ENCODE measurements around the gene ADAMTS20. TPM values are rescaled to one million over a fixed set of nuclear protein-coding genes. Genes with fewer than 3 reads are reported as not detected.

Gene ADAMTS20
- total RNA-seq, 1 donor from 2014 or later = 0.22 TPM

DNA sequence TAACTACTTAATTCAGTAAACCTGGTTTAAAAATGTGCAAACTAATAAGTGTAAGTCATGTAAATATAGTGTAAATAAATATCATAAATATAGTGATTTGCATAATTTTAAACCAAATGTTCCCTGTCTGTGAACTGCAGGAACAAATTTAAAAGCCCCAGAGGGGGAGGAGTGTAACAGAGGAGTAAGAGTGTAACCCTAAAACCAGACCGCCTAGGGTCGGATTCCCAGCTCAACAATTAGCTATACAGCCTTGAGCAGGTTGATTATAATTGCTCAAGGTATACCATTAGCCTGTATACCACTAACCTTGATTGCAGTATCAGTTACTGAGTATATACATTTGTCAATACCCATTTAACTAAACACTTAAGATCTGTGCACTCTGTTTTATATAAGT is 218.4 kb downstream of the ADAMTS20 start:
- peaks cover 55% of the 10 kb centered on the region for H3K4me1 Mint-ChIP-seq (ENCODE audit: low read depth)
- TF ChIP-seq, protein P1, sequence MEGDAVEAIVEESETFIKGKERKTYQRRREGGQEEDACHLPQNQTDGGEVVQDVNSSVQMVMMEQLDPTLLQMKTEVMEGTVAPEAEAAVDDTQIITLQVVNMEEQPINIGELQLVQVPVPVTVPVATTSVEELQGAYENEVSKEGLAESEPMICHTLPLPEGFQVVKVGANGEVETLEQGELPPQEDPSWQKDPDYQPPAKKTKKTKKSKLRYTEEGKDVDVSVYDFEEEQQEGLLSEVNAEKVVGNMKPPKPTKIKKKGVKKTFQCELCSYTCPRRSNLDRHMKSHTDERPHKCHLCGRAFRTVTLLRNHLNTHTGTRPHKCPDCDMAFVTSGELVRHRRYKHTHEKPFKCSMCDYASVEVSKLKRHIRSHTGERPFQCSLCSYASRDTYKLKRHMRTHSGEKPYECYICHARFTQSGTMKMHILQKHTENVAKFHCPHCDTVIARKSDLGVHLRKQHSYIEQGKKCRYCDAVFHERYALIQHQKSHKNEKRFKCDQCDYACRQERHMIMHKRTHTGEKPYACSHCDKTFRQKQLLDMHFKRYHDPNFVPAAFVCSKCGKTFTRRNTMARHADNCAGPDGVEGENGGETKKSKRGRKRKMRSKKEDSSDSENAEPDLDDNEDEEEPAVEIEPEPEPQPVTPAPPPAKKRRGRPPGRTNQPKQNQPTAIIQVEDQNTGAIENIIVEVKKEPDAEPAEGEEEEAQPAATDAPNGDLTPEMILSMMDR (IDR thresholded peaks at IDR 0.05) = no peak

DNA sequence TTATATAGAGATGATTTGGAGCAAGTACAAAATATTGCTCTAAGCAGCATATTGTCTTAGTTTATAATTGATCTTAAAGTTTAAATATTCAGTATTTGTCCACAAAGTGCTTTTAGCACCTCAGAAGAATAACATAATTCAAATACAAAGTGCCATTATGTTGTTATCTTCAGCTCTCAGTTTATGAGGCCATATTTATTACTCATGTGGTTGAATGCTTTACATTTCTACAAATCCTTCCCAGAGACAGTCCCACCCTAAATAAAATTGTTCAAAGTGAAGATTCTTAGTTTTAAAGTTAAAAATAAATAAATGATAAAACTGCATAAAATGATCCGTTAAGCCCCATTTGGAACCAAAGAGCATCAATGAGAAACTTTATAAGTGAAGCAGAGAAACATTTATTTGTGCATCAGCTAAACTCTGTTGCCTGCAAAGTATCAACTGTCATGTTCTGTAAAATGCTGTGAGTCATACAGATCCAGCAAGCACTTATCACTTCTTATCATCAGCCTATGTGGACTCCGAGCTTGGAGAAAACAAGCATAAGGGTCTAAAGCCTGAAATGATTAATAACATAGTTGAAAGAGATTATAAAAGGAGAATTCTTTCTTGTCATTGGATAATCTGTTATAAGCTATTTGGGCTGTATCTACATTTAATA is 218.9 kb downstream of the ADAMTS20 start:
- Mint-ChIP-seq H3K4me1 (ENCODE audit: low read depth) (peaks cover 49% of the 10 kb centered on the region), H3K27me3 (ENCODE audit: low read depth) (no peaks in the 10 kb centered on the region), H3K36me3 (ENCODE audit: low read depth) (peaks cover 4% of the 10 kb centered on the region), H3K9me3 (ENCODE audit: low read depth) (peaks cover 15% of the 10 kb centered on the region), H3K4me3 (ENCODE audit: unreplicated experiment) (no peak overlapping the region), H3K27ac (ENCODE audit: unreplicated experiment) (no peak overlapping the region)
- DNase-seq (ENCODE audit: low spot score) = no peak
- TF ChIP-seq, protein P1 (IDR thresholded peaks at IDR 0.05) = no peak

More for the DNA sequence above, 218.4 kb downstream of the ADAMTS20 start:
- peaks cover 11% of the 10 kb centered on the region for H3K9me3 Mint-ChIP-seq (ENCODE audit: low read depth)
- no peak for DNase-seq (ENCODE audit: low spot score)
- no peak overlapping the region for H3K4me3 Mint-ChIP-seq (ENCODE audit: unreplicated experiment)
- H3K27me3 Mint-ChIP-seq (ENCODE audit: low read depth) = no peaks in the 10 kb centered on the region
- H3K36me3 Mint-ChIP-seq (ENCODE audit: low read depth) = peaks cover 2% of the 10 kb centered on the region
- H3K27ac Mint-ChIP-seq (ENCODE audit: unreplicated experiment) = no peak overlapping the region

DNA sequence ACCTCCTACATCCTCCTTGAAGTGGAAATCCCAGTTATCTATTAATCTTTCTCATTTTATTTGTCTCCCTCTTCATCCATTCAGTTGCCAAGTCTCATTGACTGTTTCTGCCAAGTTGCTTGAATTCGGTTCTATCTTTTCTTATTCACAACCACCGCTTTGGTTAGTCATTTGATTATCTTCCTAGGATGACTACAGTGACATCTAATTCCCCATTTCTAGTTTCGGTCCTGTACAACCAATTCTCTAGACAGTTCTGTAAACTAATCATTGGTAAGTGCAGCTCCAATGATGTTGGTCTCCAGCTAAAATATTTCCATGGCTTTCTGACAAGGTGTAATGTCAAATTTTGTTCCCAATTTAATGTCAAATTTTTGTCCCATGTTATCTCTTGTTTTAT is 220.1 kb downstream of the ADAMTS20 start:
- H3K4me1 Mint-ChIP-seq (ENCODE audit: low read depth) = peaks cover 48% of the 10 kb centered on the region

DNA sequence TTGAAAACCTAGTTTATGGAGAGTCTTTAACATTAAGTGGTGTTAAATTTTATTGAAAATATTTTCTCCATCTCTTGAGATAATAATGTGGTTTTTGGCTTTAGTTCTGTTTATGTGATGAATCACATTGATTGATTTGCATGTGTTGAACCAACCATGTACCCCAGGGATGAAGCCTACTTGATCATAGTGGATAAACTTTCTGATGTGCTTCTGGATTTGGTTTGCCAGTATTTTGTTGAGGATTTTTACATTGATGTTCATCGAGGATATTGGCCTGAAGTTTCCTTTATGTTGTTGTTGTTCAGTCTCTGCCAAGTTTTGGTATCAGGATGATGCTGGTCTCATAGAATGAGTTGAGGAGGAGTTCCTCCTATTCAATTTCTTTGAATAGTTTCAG is 222.6 kb downstream of the ADAMTS20 start:
- Mint-ChIP-seq H3K27me3 (ENCODE audit: low read depth) (no peaks in the 10 kb centered on the region), H3K36me3 (ENCODE audit: low read depth) (peaks cover 8% of the 10 kb centered on the region), H3K9me3 (ENCODE audit: low read depth) (peaks cover 24% of the 10 kb centered on the region), H3K4me1 (ENCODE audit: low read depth) (peaks cover 47% of the 10 kb centered on the region), H3K27ac (ENCODE audit: unreplicated experiment) (no peak overlapping the region), H3K4me3 (ENCODE audit: unreplicated experiment) (no peak overlapping the region)
- TF ChIP-seq, protein P1 (IDR thresholded peaks at IDR 0.05) = no peak
- no peak for DNase-seq (ENCODE audit: low spot score)

More for the DNA sequence above, 220.1 kb downstream of the ADAMTS20 start:
- peaks cover 8% of the 10 kb centered on the region for H3K36me3 Mint-ChIP-seq (ENCODE audit: low read depth)
- H3K4me3 Mint-ChIP-seq (ENCODE audit: unreplicated experiment) = no peak overlapping the region
- no peaks in the 10 kb centered on the region for H3K27me3 Mint-ChIP-seq (ENCODE audit: low read depth)
- H3K9me3 Mint-ChIP-seq (ENCODE audit: low read depth) = peaks cover 21% of the 10 kb centered on the region
- TF ChIP-seq, protein P1 (IDR thresholded peaks at IDR 0.05) = no peak
- H3K27ac Mint-ChIP-seq (ENCODE audit: unreplicated experiment) = no peak overlapping the region
- DNase-seq (ENCODE audit: low spot score) = no peak

DNA sequence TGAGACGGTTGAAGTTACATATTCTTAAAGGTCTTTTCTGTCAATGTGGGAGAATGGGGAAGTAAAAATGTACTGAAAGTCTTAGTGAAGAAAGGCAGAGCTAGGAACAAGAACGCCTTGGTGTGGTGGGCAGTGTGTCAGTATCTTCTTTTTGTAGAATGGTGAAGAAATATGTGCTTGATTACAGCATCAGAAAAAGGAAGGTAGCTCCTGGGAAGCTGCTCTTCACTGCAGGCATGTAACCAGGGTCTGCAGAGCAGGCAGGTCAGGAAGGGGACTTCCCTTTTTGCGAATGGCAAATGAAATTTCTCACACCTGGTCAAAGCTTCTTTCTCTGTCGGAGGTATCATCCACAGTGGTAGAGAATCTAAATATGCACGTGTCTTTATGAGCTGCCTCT is 226.2 kb downstream of the ADAMTS20 start:
- Mint-ChIP-seq H3K27ac (ENCODE audit: unreplicated experiment) (no peak overlapping the region), H3K27me3 (ENCODE audit: low read depth) (no peaks in the 10 kb centered on the region), H3K36me3 (ENCODE audit: low read depth) (peaks cover 12% of the 10 kb centered on the region), H3K4me3 (ENCODE audit: unreplicated experiment) (no peak overlapping the region), H3K4me1 (ENCODE audit: low read depth) (peaks cover 33% of the 10 kb centered on the region), H3K9me3 (ENCODE audit: low read depth) (peaks cover 27% of the 10 kb centered on the region)
- TF ChIP-seq, protein P1 (IDR thresholded peaks at IDR 0.05) = no peak
- no peak for DNase-seq (ENCODE audit: low spot score)
